Measurements from ENCODE around the gene ZNF814.
A peak's percentile ranks its signal among the peaks of the same experiment; 100 is the strongest.
"Not testable (repeated sequence)": the region's sequence is repeated elsewhere in the genome, so short reads cannot be mapped to it uniquely, and the experiment has no call there.

Gene ZNF814

GRCh38 chr19:57862351-57862750, 26.5 kb downstream of the ZNF814 start:
- DNase-seq (ENCODE audit: low read depth, low spot score): not testable (repeated sequence)

GRCh38 chr19:57854117-57854516, 34.7 kb downstream of the ZNF814 start:
- DNase-seq (ENCODE audit: low read depth, low spot score): not testable (repeated sequence)

- DNase-seq (ENCODE audit: low read depth, low spot score): not testable (repeated sequence)
Measured at GRCh38 chr19:57851812-57852603, 36.8 kb downstream of the ZNF814 start.

GRCh38 chr19:57850553-57851017, 38.3 kb downstream of the ZNF814 start:
- DNase-seq (ENCODE audit: low read depth, low spot score): no peak

GRCh38 chr19:57849666-57850473, 39.0 kb downstream of the ZNF814 start, which contains the start of gene ZNF587:
ZNF587 (plus strand) TSS chr19:57849859; CDS start chr19:57850039, 180 bp downstream.
- peak; percentile 29 for DNase-seq (ENCODE audit: low read depth, low spot score)

- DNase-seq (ENCODE audit: low read depth, low spot score): not testable (repeated sequence)
Measured at GRCh38 chr19:57849162-57849665, 39.6 kb downstream of the ZNF814 start.

- DNase-seq (ENCODE audit: low read depth, low spot score): not testable (repeated sequence)
Measured at GRCh38 chr19:57847164-57847563, 41.7 kb downstream of the ZNF814 start.

- no peak for DNase-seq (ENCODE audit: low read depth, low spot score)
Measured at GRCh38 chr19:57841122-57841763, 47.6 kb downstream of the ZNF814 start.

- DNase-seq (ENCODE audit: low read depth, low spot score): not testable (repeated sequence)
Measured at GRCh38 chr19:57838622-57839191, 50.1 kb downstream of the ZNF814 start.

- not testable (repeated sequence) for DNase-seq (ENCODE audit: low read depth, low spot score)
Measured at GRCh38 chr19:57836991-57837390, 51.8 kb downstream of the ZNF814 start.

- peak; percentile 40 for DNase-seq (ENCODE audit: low read depth, low spot score)
Measured at GRCh38 chr19:57830071-57830602, 58.7 kb downstream of the ZNF814 start, which contains the start of gene ZNF587B. ZNF587B (plus strand) TSS chr19:57830299; CDS start chr19:57830529, 230 bp downstream.

- DNase-seq (ENCODE audit: low read depth, low spot score): no peak
Measured at GRCh38 chr19:57829316-57829715, 59.5 kb downstream of the ZNF814 start.

GRCh38 chr19:57825511-57825910, 63.3 kb downstream of the ZNF814 start:
- no peak for DNase-seq (ENCODE audit: low read depth, low spot score)

- DNase-seq (ENCODE audit: low read depth, low spot score): not testable (repeated sequence)
Measured at GRCh38 chr19:57823608-57824007, 65.2 kb downstream of the ZNF814 start.

GRCh38 chr19:57823155-57823554, 65.7 kb downstream of the ZNF814 start:
- DNase-seq (ENCODE audit: low read depth, low spot score): not testable (repeated sequence)

GRCh38 chr19:57821501-57821900, 67.3 kb downstream of the ZNF814 start:
- DNase-seq (ENCODE audit: low read depth, low spot score): not testable (repeated sequence)

GRCh38 chr19:57821095-57821494, 67.7 kb downstream of the ZNF814 start:
- not testable (repeated sequence) for DNase-seq (ENCODE audit: low read depth, low spot score)

- DNase-seq (ENCODE audit: low read depth, low spot score): no peak
Measured at GRCh38 chr19:57820599-57820998, 68.2 kb downstream of the ZNF814 start.

- DNase-seq (ENCODE audit: low read depth, low spot score): peak; percentile 76
Measured at GRCh38 chr19:57819475-57820148, 69.2 kb downstream of the ZNF814 start.

GRCh38 chr19:57818378-57818777, 70.5 kb downstream of the ZNF814 start:
- DNase-seq (ENCODE audit: low read depth, low spot score): no peak
